ENCODE data around the gene PSMA5. TPM values are rescaled to one million over a fixed set of nuclear protein-coding genes. Genes with fewer than 3 reads are reported as not detected.
"Not testable (repeated sequence)": the region's sequence is repeated elsewhere in the genome, so short reads cannot be mapped to it uniquely, and the experiment has no call there.

The PSMA5 gene
- total RNA-seq, 1 experiment from 2014 or later = 133 TPM

GRCh38 chr1:109474697-109475096 lies 48.4 kb upstream of the PSMA5 start:
- Histone ChIP-seq H3K4me1 (ENCODE audit: insufficient read depth, low read length) (no peaks in the 10 kb centered on the region), H2AK5ac (ENCODE audit: insufficient read length, low read length) (no peak overlapping the region), H3K9me3 (ENCODE audit: control insufficient read depth, low read depth, low read length) (no peaks in the 10 kb centered on the region), H3K23me2 (ENCODE audit: insufficient read length, low read depth, low read length, poor library complexity, severe bottlenecking) (no peaks in the 10 kb centered on the region), H4K20me1 (ENCODE audit: control insufficient read depth, insufficient read depth, insufficient read length) (no peaks in the 10 kb centered on the region), H2BK5ac (ENCODE audit: insufficient read length, low read length) (no peak overlapping the region), H4K91ac (ENCODE audit: insufficient read length, low read depth, low read length) (no peak overlapping the region), H4K8ac (replicated peaks; ENCODE audit: insufficient read length, low read depth, low read length) (no peak overlapping the region), H3K79me1 (ENCODE audit: insufficient read depth, low read depth, low read length, poor library complexity, severe bottlenecking) (no peaks in the 10 kb centered on the region), H2BK20ac (ENCODE audit: low read depth, low read length, poor library complexity, severe bottlenecking) (no peak overlapping the region), H4K5ac (ENCODE audit: insufficient read length, low read depth, low read length) (no peak overlapping the region), H3K4ac (ENCODE audit: low read depth, low read length) (no peak overlapping the region), H2BK15ac (ENCODE audit: low read depth, low read length) (no peak overlapping the region), H2BK120ac (ENCODE audit: low read depth, low read length, poor library complexity, severe bottlenecking) (no peak overlapping the region), H3K23ac (ENCODE audit: insufficient read length, low read depth, low read length) (no peak overlapping the region), H3T11ph (ENCODE audit: low read length) (no peak overlapping the region), H2BK12ac (ENCODE audit: insufficient read length, low read depth, low read length) (no peak overlapping the region), H3K27ac (ENCODE audit: insufficient read length, low read depth, low read length) (no peak overlapping the region), H2AFZ (ENCODE audit: low read length) (no peak overlapping the region), H3K79me2 (ENCODE audit: insufficient read depth, low read length) (no peaks in the 10 kb centered on the region), H3K56ac (ENCODE audit: insufficient read length, low read depth, low read length) (no peak overlapping the region), H3K27me3 (ENCODE audit: insufficient read depth, low read length) (0 out of 2 replicates have a peak, but pooled peaks cover 2% of the 10 kb centered on the region), H3K4me2 (ENCODE audit: insufficient read depth, insufficient read length, low read length) (no peak overlapping the region), H3K9ac (ENCODE audit: extremely low read depth, insufficient read length, low read length) (no peak overlapping the region), H3K18ac (ENCODE audit: insufficient read length, low read depth, low read length) (no peak overlapping the region), H3K14ac (ENCODE audit: insufficient read depth, low read length) (no peak overlapping the region)
- no CpG with 5 or more reads among the region's 1 CpG for WGBS (ENCODE audit: extremely low coverage, insufficient read length, low lambda C conversion rate)
- Mint-ChIP-seq H3K27ac (no peak overlapping the region; a peak in 1 of 7 replicates), H3K4me1 (peaks cover 8 to 11% of the 10 kb centered on the region in 2 experiments), H3K36me3 (ENCODE audit: insufficient read depth in 1 of 3, low read depth in 3 of 3) (no peaks in the 10 kb centered on the region), H3K4me3 (no peak overlapping the region), H3K9me3 (peaks cover 0 to 3% of the 10 kb centered on the region in 2 experiments; a peak in 2 of 5 replicates), H3K27me3 (ENCODE audit: low read depth) (peaks cover 50% of the 10 kb centered on the region)
- peak; percentile 4 for DNase-seq
- no peak for TF ChIP-seq CTCF (conservative IDR thresholded peaks at IDR 0.05)

- WGBS (ENCODE audit: extremely low coverage, insufficient read length, low lambda C conversion rate) = no CpG with 5 or more reads among the region's 12 CpGs
- H3K4me1 ChIP-seq (ENCODE audit: insufficient read depth, low read length); H4K5ac ChIP-seq (ENCODE audit: insufficient read length, low read depth, low read length); H3K79me2 ChIP-seq (ENCODE audit: insufficient read depth, low read length); H3K23me2 ChIP-seq (ENCODE audit: insufficient read length, low read depth, low read length, poor library complexity, severe bottlenecking); H3K18ac ChIP-seq (ENCODE audit: insufficient read length, low read depth, low read length); H3K4ac ChIP-seq (ENCODE audit: low read depth, low read length); H3K27ac ChIP-seq (ENCODE audit: insufficient read length, low read depth, low read length); H3K36me3 Mint-ChIP-seq (ENCODE audit: insufficient read depth in 1 of 3, low read depth in 3 of 3); H3K79me1 ChIP-seq (ENCODE audit: insufficient read depth, low read depth, low read length, poor library complexity, severe bottlenecking); H2BK15ac ChIP-seq (ENCODE audit: low read depth, low read length); H2BK20ac ChIP-seq (ENCODE audit: low read depth, low read length, poor library complexity, severe bottlenecking); H3K27ac Mint-ChIP-seq; H3K23ac ChIP-seq (ENCODE audit: insufficient read length, low read depth, low read length); H3K4me3 Mint-ChIP-seq; H2AK5ac ChIP-seq (ENCODE audit: insufficient read length, low read length); H3K56ac ChIP-seq (ENCODE audit: insufficient read length, low read depth, low read length); H3K9me3 ChIP-seq (ENCODE audit: control insufficient read depth, low read depth, low read length); H3K9ac ChIP-seq (ENCODE audit: extremely low read depth, insufficient read length, low read length); H3K14ac ChIP-seq (ENCODE audit: insufficient read depth, low read length); H2BK5ac ChIP-seq (ENCODE audit: insufficient read length, low read length); H2BK12ac ChIP-seq (ENCODE audit: insufficient read length, low read depth, low read length); H4K8ac ChIP-seq (replicated peaks; ENCODE audit: insufficient read length, low read depth, low read length); H3T11ph ChIP-seq (ENCODE audit: low read length); H2AFZ ChIP-seq (ENCODE audit: low read length); H2BK120ac ChIP-seq (ENCODE audit: low read depth, low read length, poor library complexity, severe bottlenecking); H4K91ac ChIP-seq (ENCODE audit: insufficient read length, low read depth, low read length); H3K9me3 Mint-ChIP-seq; H3K4me2 ChIP-seq (ENCODE audit: insufficient read depth, insufficient read length, low read length); H4K20me1 ChIP-seq (ENCODE audit: control insufficient read depth, insufficient read depth, insufficient read length); DNase-seq; H3K27me3 ChIP-seq (ENCODE audit: insufficient read depth, low read length): not testable (repeated sequence)
- Mint-ChIP-seq H3K27me3 (ENCODE audit: low read depth) (peaks cover 52% of the 10 kb centered on the region), H3K4me1 (peaks cover 12 to 14% of the 10 kb centered on the region in 2 experiments)
Measured at GRCh38 chr1:109473284-109474057, 47.2 kb upstream of the PSMA5 start.
